ENCODE data around the gene YARS1.

GRCh38 chr1:32817815-32818786 is 943 bp upstream of the YARS1 start:
- TF ChIP-seq CTCF (conservative IDR thresholded peaks at IDR 0.05; ENCODE audit: low read depth, low read length) (no peak), EZH2phosphoT487 (IDR thresholded peaks at IDR 0.05; ENCODE audit: borderline replicate concordance, low read length) (no peak), EZH2 (IDR thresholded peaks at IDR 0.05; ENCODE audit: low read length, unreplicated experiment) (no peak)
